H9 (cell line): Measurements from ENCODE around the gene HESX1. TPM values are rescaled to one million over a fixed set of nuclear protein-coding genes. Genes with fewer than 3 reads are reported as not detected.

Experiments
- DNase-seq: peaks from one replicate; pipeline ENCODE4 v3.0.0-alpha.2; 2017
- H2AFZ ChIP-seq: one replicate; pipeline ENCODE4 v1.6.1; 2013; ENCODE audit warnings: mild to moderate bottlenecking, low read length, control low read depth, moderate library complexity
- H2AK5ac ChIP-seq: 2 replicates; pipeline ENCODE4 v1.6.1; 2013; ENCODE audit warnings: low read length, control low read depth, mixed read lengths; ENCODE audit not compliant: insufficient read length
- H2BK120ac ChIP-seq: one replicate; pipeline ENCODE4 v1.6.1; 2013; ENCODE audit warnings: low read depth, mild to moderate bottlenecking, low read length, control low read depth, inconsistent platforms; ENCODE audit not compliant: poor library complexity, severe bottlenecking
- H2BK12ac ChIP-seq: 2 replicates; pipeline ENCODE4 v1.6.1; 2013; ENCODE audit warnings: low read length, control low read depth, mixed read lengths, low read depth; ENCODE audit not compliant: insufficient read length
- H2BK15ac ChIP-seq: 2 replicates; pipeline ENCODE4 v1.6.1; 2013; ENCODE audit warnings: low read depth, low read length, control low read depth
- H2BK20ac ChIP-seq: one replicate; pipeline ENCODE4 v1.6.1; 2013; ENCODE audit warnings: low read depth, mild to moderate bottlenecking, low read length, control low read depth, inconsistent platforms; ENCODE audit not compliant: poor library complexity, severe bottlenecking
- H2BK5ac ChIP-seq: 2 replicates; pipeline ENCODE4 v1.6.1; 2013; ENCODE audit warnings: low read length, control low read depth, mixed read lengths; ENCODE audit not compliant: insufficient read length
- H3K14ac ChIP-seq: 2 replicates; pipeline ENCODE4 v1.6.1; 2013; ENCODE audit warnings: low read length, control low read depth; ENCODE audit not compliant: insufficient read depth
- H3K18ac ChIP-seq: 2 replicates; pipeline ENCODE4 v1.6.1; 2013; ENCODE audit warnings: low read depth, mild to moderate bottlenecking, mixed read lengths, low read length, control low read depth; ENCODE audit not compliant: insufficient read length
- H3K23ac ChIP-seq: 2 replicates; pipeline ENCODE4 v1.6.1; 2013; ENCODE audit warnings: low read length, control low read depth, mixed read lengths, low read depth; ENCODE audit not compliant: insufficient read length
- H3K23me2 ChIP-seq: 2 replicates; pipeline ENCODE4 v1.6.1; 2013; ENCODE audit warnings: low read depth, mild to moderate bottlenecking, mixed read lengths, low read length, control low read depth; ENCODE audit not compliant: insufficient read length, poor library complexity, severe bottlenecking
- H3K27ac ChIP-seq: 2 replicates; pipeline ENCODE4 v1.5.1; 2013; ENCODE audit warnings: low read length, control low read depth, mixed read lengths, low read depth; ENCODE audit not compliant: insufficient read length
- H3K27me3 ChIP-seq: 2 replicates; pipeline ENCODE4 v1.6.1; 2013; ENCODE audit warnings: low read length, control low read depth, inconsistent platforms; ENCODE audit not compliant: insufficient read depth
- H3K4ac ChIP-seq: 2 replicates; pipeline ENCODE4 v1.6.1; 2013; ENCODE audit warnings: low read depth, mild to moderate bottlenecking, control low read depth, inconsistent platforms, low read length, moderate library complexity
- H3K4me1 ChIP-seq: 2 replicates; pipeline ENCODE4 v1.6.1; 2013; ENCODE audit warnings: low read length, control low read depth, inconsistent platforms; ENCODE audit not compliant: insufficient read depth
- H3K4me2 ChIP-seq: 2 replicates; pipeline ENCODE4 v1.6.1; 2013; ENCODE audit warnings: low read length, control low read depth, mixed read lengths; ENCODE audit not compliant: insufficient read length, insufficient read depth
- H3K56ac ChIP-seq: 2 replicates; pipeline ENCODE4 v1.6.1; 2013; ENCODE audit warnings: low read depth, mild to moderate bottlenecking, mixed read lengths, low read length, control low read depth; ENCODE audit not compliant: insufficient read length
- H3K79me1 ChIP-seq: 2 replicates; pipeline ENCODE4 v1.6.1; 2013; ENCODE audit warnings: low read depth, mild to moderate bottlenecking, moderate library complexity, low read length, control low read depth, inconsistent platforms; ENCODE audit not compliant: insufficient read depth, poor library complexity, severe bottlenecking
- H3K79me2 ChIP-seq: 2 replicates; pipeline ENCODE4 v1.6.1; 2013; ENCODE audit warnings: low read length, control low read depth, inconsistent platforms; ENCODE audit not compliant: insufficient read depth
- H3K9ac ChIP-seq: 2 replicates; pipeline ENCODE4 v1.6.1; 2013; ENCODE audit warnings: low read length, control low read depth, mixed read lengths; ENCODE audit not compliant: insufficient read length; ENCODE audit errors: extremely low read depth
- H3K9me3 ChIP-seq: one replicate; pipeline ENCODE4 v1.6.1; 2013; ENCODE audit warnings: low read depth, low read length, inconsistent platforms; ENCODE audit not compliant: control insufficient read depth
- H3T11ph ChIP-seq: one replicate; pipeline ENCODE4 v1.6.1; 2013; ENCODE audit warnings: mild to moderate bottlenecking, low read length, control low read depth, inconsistent platforms
- H4K20me1 ChIP-seq: one replicate; pipeline ENCODE4 v1.6.1; 2013; ENCODE audit not compliant: control insufficient read depth, insufficient read length, insufficient read depth
- H4K5ac ChIP-seq: 2 replicates; pipeline ENCODE4 v1.6.1; 2013; ENCODE audit warnings: low read depth, mild to moderate bottlenecking, mixed read lengths, low read length, control low read depth; ENCODE audit not compliant: insufficient read length
- H4K8ac ChIP-seq: replicated peaks from 2 replicates; pipeline ENCODE4 v1.6.1; 2013; ENCODE audit warnings: low read length, control low read depth, mixed read lengths, low read depth; ENCODE audit not compliant: insufficient read length
- H4K91ac ChIP-seq: 2 replicates; pipeline ENCODE4 v1.6.1; 2013; ENCODE audit warnings: low read depth, mild to moderate bottlenecking, moderate library complexity, mixed read lengths, low read length, control low read depth; ENCODE audit not compliant: insufficient read length
- H3K27ac Mint-ChIP-seq, 3 experiments: 2 replicates in 2 of 3; 3 replicates in 1 of 3; pipeline ENCODE4 v1.8.0; 2020 to 2021; ENCODE audit warnings: mixed read lengths in 3 of 3, mild to moderate bottlenecking in 1 of 3, moderate library complexity in 1 of 3
- H3K27me3 Mint-ChIP-seq: 2 replicates; pipeline ENCODE4 v1.8.0; 2021; ENCODE audit warnings: low read depth, mild to moderate bottlenecking, moderate library complexity, mixed read lengths
- H3K36me3 Mint-ChIP-seq, 3 experiments: 2 replicates in 2 of 3; 3 replicates in 1 of 3; pipeline ENCODE4 v1.8.0; 2020 to 2021; ENCODE audit warnings: low read depth in 3 of 3, mixed read lengths in 3 of 3; ENCODE audit not compliant: insufficient read depth in 1 of 3
- H3K4me1 Mint-ChIP-seq, 2 experiments: 2 replicates each; pipeline ENCODE4 v1.8.0; 2020; ENCODE audit warnings: mixed read lengths in 2 of 2
- H3K4me3 Mint-ChIP-seq, 2 experiments: 2 replicates in 1 of 2; 3 replicates in 1 of 2; pipeline ENCODE4 v1.8.0; 2020 to 2021; ENCODE audit warnings: mild to moderate bottlenecking in 2 of 2, mixed read lengths in 2 of 2, moderate library complexity in 1 of 2
- H3K9me3 Mint-ChIP-seq, 2 experiments: 2 replicates in 1 of 2; 3 replicates in 1 of 2; pipeline ENCODE4 v1.8.0; 2020; ENCODE audit warnings: mild to moderate bottlenecking in 2 of 2, mixed read lengths in 2 of 2, moderate library complexity in 1 of 2
- WGBS: extraction: QIAGEN DNeasy Blood & Tissue Kit; methylation state at CpG from one replicate; pipeline ENCODE4 v1.1.7; 2013; ENCODE audit warnings: missing lambda C conversion rate, low lambda C conversion rate, mixed read lengths; ENCODE audit not compliant: insufficient read length; ENCODE audit errors: extremely low coverage; 5-methylcytosine and 5-hydroxymethylcytosine counted together
- total RNA-seq: library from RNA; stranded (reverse); gene quantifications from 2 replicates; pipeline ENCODE4 v1.2.1, GENCODE V29; 2021
- TF ChIP-seq, protein P1 (sequence below): fragments of 200-600 bp; sonication (generic); conservative IDR thresholded peaks from 3 replicates; pipeline ENCODE4 v1.8.0; 2021; ENCODE audit warnings: antibody characterized with exemption, mild to moderate bottlenecking

The HESX1 gene
- total RNA-seq, 1 experiment from 2014 or later, result 28.4 TPM

DNA sequence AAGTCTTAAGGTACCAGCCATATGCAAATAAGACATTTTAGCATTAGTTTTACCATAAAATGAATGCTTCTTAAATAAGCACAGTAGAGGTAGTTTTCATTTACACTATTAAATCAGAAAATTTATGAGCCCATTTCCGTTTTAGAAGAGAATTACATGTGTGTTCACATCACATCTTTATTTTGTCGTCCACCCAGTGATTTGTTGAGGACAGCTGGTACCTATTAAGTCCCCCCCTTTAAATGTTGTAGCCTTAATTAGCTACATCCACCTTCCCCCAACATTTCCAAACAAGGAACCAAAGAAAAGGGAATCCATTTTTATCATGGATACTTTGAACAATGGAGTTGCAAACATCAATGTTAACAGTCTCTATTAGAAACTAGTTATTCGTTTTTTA, 41.5 kb downstream of the HESX1 start:
- no peak overlapping the region for H4K5ac ChIP-seq
- peaks cover 44% of the 10 kb centered on the region for H3K4me1 ChIP-seq
- Mint-ChIP-seq H3K27me3 (peaks cover 71% of the 10 kb centered on the region), H3K4me3 (peak overlapping the region in 1 of 2 experiments; percentile 39; a peak in 1 of 5 replicates), H3K9me3 (no peaks in the 10 kb centered on the region), H3K27ac (no peak overlapping the region), H3K36me3 (peaks cover 0 to 6% (median 3%) of the 10 kb centered on the region in 3 experiments; a peak in 3 of 7 replicates), H3K4me1 (peaks cover 77 to 78% of the 10 kb centered on the region in 2 experiments)
- H2BK120ac ChIP-seq, result no peak overlapping the region
- no peak overlapping the region for H4K8ac ChIP-seq
- WGBS, result no CpG with 5 or more reads among the region's 3 CpGs
- H3K18ac ChIP-seq, result no peak overlapping the region
- no peak overlapping the region for H3K4me2 ChIP-seq
- TF ChIP-seq, protein P1, sequence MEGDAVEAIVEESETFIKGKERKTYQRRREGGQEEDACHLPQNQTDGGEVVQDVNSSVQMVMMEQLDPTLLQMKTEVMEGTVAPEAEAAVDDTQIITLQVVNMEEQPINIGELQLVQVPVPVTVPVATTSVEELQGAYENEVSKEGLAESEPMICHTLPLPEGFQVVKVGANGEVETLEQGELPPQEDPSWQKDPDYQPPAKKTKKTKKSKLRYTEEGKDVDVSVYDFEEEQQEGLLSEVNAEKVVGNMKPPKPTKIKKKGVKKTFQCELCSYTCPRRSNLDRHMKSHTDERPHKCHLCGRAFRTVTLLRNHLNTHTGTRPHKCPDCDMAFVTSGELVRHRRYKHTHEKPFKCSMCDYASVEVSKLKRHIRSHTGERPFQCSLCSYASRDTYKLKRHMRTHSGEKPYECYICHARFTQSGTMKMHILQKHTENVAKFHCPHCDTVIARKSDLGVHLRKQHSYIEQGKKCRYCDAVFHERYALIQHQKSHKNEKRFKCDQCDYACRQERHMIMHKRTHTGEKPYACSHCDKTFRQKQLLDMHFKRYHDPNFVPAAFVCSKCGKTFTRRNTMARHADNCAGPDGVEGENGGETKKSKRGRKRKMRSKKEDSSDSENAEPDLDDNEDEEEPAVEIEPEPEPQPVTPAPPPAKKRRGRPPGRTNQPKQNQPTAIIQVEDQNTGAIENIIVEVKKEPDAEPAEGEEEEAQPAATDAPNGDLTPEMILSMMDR, result no peak
- H3K79me1 ChIP-seq, result no peaks in the 10 kb centered on the region
- H2BK15ac ChIP-seq, result no peak overlapping the region
- no peak overlapping the region for H3K56ac ChIP-seq
- no peak overlapping the region for H4K91ac ChIP-seq
- DNase-seq, result no peak
- no peaks in the 10 kb centered on the region for H3K9me3 ChIP-seq
- H2AK5ac ChIP-seq, result no peak overlapping the region
- no peak overlapping the region for H2BK20ac ChIP-seq
- no peak overlapping the region for H2BK12ac ChIP-seq
- H3K23ac ChIP-seq, result no peak overlapping the region
- peaks cover 2% of the 10 kb centered on the region for H4K20me1 ChIP-seq
- H3K4ac ChIP-seq, result no peak overlapping the region
- no peak overlapping the region for H3K9ac ChIP-seq
- H3K23me2 ChIP-seq, result no peaks in the 10 kb centered on the region
- H2BK5ac ChIP-seq, result no peak overlapping the region
- no peak overlapping the region for H3T11ph ChIP-seq
- no peak overlapping the region for H3K27ac ChIP-seq
- H2AFZ ChIP-seq, result no peak overlapping the region
- peaks cover 26% of the 10 kb centered on the region; the same call in 1 of the 2 replicates for H3K79me2 ChIP-seq
- no peak overlapping the region for H3K14ac ChIP-seq
- H3K27me3 ChIP-seq, result no peaks in the 10 kb centered on the region
